H1 (cell line): ENCODE results near the gene CPM. TPM values are rescaled to one million over a fixed set of nuclear protein-coding genes. Genes with fewer than 3 reads are reported as not detected.

Source experiments
- BCL11A ChIP-seq, 2 experiments: IDR thresholded peaks; one replicate each; pipeline ENCODE4 v1.6.1; 2011; ENCODE audit warnings: low read depth in 2 of 2, low read length in 2 of 2, mild to moderate bottlenecking in 2 of 2
- NRF1 ChIP-seq: IDR thresholded peaks from 2 replicates; pipeline ENCODE4 v1.6.1; 2011; ENCODE audit warnings: mild to moderate bottlenecking, low read depth, low read length, improper control_type of control experiment
- SIX5 ChIP-seq: IDR thresholded peaks from 2 replicates; pipeline ENCODE4 v1.6.1; 2011; ENCODE audit warnings: mild to moderate bottlenecking, low read depth, low read length
- SP4 ChIP-seq: IDR thresholded peaks from 2 replicates; pipeline ENCODE4 v1.6.1; 2012; ENCODE audit warnings: low read length, inconsistent platforms
- YY1 ChIP-seq: IDR thresholded peaks from 2 replicates; pipeline ENCODE4 v1.6.1; 2011; ENCODE audit warnings: low read depth, mild to moderate bottlenecking, low read length
- polyA plus RNA-seq, 7 experiments: library from polyadenylated mRNA; depleted of rRNA in 3 of 7; stranded (reverse) in 5 of 7; unstranded in 2 of 7; fragments of >200 nt in 5 of 7; fragments of 200-250 nt in 2 of 7; gene quantifications; 1 replicate in 5 of 7; 2 replicates in 1 of 7; 4 replicates in 1 of 7; pipeline versions ENCODE4 v1.2.1 to v1.2.3, GENCODE V29; 2011 to 2013; ENCODE audit warnings: missing spikeins in 2 of 7, mixed read lengths in 2 of 7
- total RNA-seq: library from RNA; stranded (reverse); fragmentation: NEBNext Ultra II Directional; extraction: Animal tissue kit (Norgen Biotek cat#: 25700); gene quantifications from 2 replicates; pipeline ENCODE4 v1.2.1, GENCODE V29; 2021
- TF ChIP-seq, protein P1 (sequence below): IDR thresholded peaks from 2 replicates; pipeline ENCODE4 v1.6.1; 2011; ENCODE audit warnings: low read length, improper control_type of control experiment

Gene CPM
- total and polyA plus RNA-seq, 2 of the 8 experiments (the other 6 are each of a cell fraction or from before 2014, with no cell fraction given): 0.33 to 3.1 TPM

DNA sequence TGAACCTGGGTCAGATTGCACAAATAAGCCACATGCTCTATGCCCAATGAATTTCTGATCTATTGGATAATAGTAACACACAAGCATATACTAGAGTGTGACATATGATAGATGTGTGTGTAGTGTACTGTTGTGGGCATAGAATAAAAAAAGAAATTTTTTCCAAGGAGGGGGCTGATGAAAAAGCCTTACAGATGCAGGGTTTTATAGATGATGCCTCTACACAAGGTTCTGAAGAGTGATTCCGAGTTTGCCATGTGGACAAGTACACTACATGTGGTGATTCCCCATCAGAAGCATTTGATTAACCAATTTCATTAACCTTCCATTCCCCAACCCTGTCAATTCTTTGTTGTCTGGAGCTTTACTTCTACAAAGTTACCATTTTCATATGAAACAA is 45.3 kb downstream of the CPM start (continued):
- TF ChIP-seq SIX5 (no peak), NRF1 (no peak), SP4 (no peak), BCL11A (IDR thresholded peaks at IDR 0.05; ENCODE audit: low read depth in 2 of 2, low read length in 2 of 2) (no peak), YY1 (no peak)
- TF ChIP-seq, protein P1, sequence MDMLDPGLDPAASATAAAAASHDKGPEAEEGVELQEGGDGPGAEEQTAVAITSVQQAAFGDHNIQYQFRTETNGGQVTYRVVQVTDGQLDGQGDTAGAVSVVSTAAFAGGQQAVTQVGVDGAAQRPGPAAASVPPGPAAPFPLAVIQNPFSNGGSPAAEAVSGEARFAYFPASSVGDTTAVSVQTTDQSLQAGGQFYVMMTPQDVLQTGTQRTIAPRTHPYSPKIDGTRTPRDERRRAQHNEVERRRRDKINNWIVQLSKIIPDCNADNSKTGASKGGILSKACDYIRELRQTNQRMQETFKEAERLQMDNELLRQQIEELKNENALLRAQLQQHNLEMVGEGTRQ: no peak
- TF ChIP-seq, all 59 proteins: peak for 0
